H9 (cell line): Measurements from ENCODE around the gene HSPB3. TPM values are rescaled to one million over a fixed set of nuclear protein-coding genes. Genes with fewer than 3 reads are reported as not detected.

Experiments used
- DNase-seq: peaks from one replicate; pipeline ENCODE4 v3.0.0-alpha.2; 2017
- H2AFZ ChIP-seq: one replicate; pipeline ENCODE4 v1.6.1; 2013; ENCODE audit warnings: mild to moderate bottlenecking, low read length, control low read depth, moderate library complexity
- H2AK5ac ChIP-seq: 2 replicates; pipeline ENCODE4 v1.6.1; 2013; ENCODE audit warnings: low read length, control low read depth, mixed read lengths; ENCODE audit not compliant: insufficient read length
- H2BK120ac ChIP-seq: one replicate; pipeline ENCODE4 v1.6.1; 2013; ENCODE audit warnings: low read depth, mild to moderate bottlenecking, low read length, control low read depth, inconsistent platforms; ENCODE audit not compliant: poor library complexity, severe bottlenecking
- H2BK12ac ChIP-seq: 2 replicates; pipeline ENCODE4 v1.6.1; 2013; ENCODE audit warnings: low read length, control low read depth, mixed read lengths, low read depth; ENCODE audit not compliant: insufficient read length
- H2BK15ac ChIP-seq: 2 replicates; pipeline ENCODE4 v1.6.1; 2013; ENCODE audit warnings: low read depth, low read length, control low read depth
- H2BK20ac ChIP-seq: one replicate; pipeline ENCODE4 v1.6.1; 2013; ENCODE audit warnings: low read depth, mild to moderate bottlenecking, low read length, control low read depth, inconsistent platforms; ENCODE audit not compliant: poor library complexity, severe bottlenecking
- H2BK5ac ChIP-seq: 2 replicates; pipeline ENCODE4 v1.6.1; 2013; ENCODE audit warnings: low read length, control low read depth, mixed read lengths; ENCODE audit not compliant: insufficient read length
- H3K14ac ChIP-seq: 2 replicates; pipeline ENCODE4 v1.6.1; 2013; ENCODE audit warnings: low read length, control low read depth; ENCODE audit not compliant: insufficient read depth
- H3K18ac ChIP-seq: 2 replicates; pipeline ENCODE4 v1.6.1; 2013; ENCODE audit warnings: low read depth, mild to moderate bottlenecking, mixed read lengths, low read length, control low read depth; ENCODE audit not compliant: insufficient read length
- H3K23ac ChIP-seq: 2 replicates; pipeline ENCODE4 v1.6.1; 2013; ENCODE audit warnings: low read length, control low read depth, mixed read lengths, low read depth; ENCODE audit not compliant: insufficient read length
- H3K23me2 ChIP-seq: 2 replicates; pipeline ENCODE4 v1.6.1; 2013; ENCODE audit warnings: low read depth, mild to moderate bottlenecking, mixed read lengths, low read length, control low read depth; ENCODE audit not compliant: insufficient read length, poor library complexity, severe bottlenecking
- H3K27ac ChIP-seq: 2 replicates; pipeline ENCODE4 v1.5.1; 2013; ENCODE audit warnings: low read length, control low read depth, mixed read lengths, low read depth; ENCODE audit not compliant: insufficient read length
- H3K27me3 ChIP-seq: 2 replicates; pipeline ENCODE4 v1.6.1; 2013; ENCODE audit warnings: low read length, control low read depth, inconsistent platforms; ENCODE audit not compliant: insufficient read depth
- H3K4ac ChIP-seq: 2 replicates; pipeline ENCODE4 v1.6.1; 2013; ENCODE audit warnings: low read depth, mild to moderate bottlenecking, control low read depth, inconsistent platforms, low read length, moderate library complexity
- H3K4me1 ChIP-seq: 2 replicates; pipeline ENCODE4 v1.6.1; 2013; ENCODE audit warnings: low read length, control low read depth, inconsistent platforms; ENCODE audit not compliant: insufficient read depth
- H3K4me2 ChIP-seq: 2 replicates; pipeline ENCODE4 v1.6.1; 2013; ENCODE audit warnings: low read length, control low read depth, mixed read lengths; ENCODE audit not compliant: insufficient read length, insufficient read depth
- H3K56ac ChIP-seq: 2 replicates; pipeline ENCODE4 v1.6.1; 2013; ENCODE audit warnings: low read depth, mild to moderate bottlenecking, mixed read lengths, low read length, control low read depth; ENCODE audit not compliant: insufficient read length
- H3K79me1 ChIP-seq: 2 replicates; pipeline ENCODE4 v1.6.1; 2013; ENCODE audit warnings: low read depth, mild to moderate bottlenecking, moderate library complexity, low read length, control low read depth, inconsistent platforms; ENCODE audit not compliant: insufficient read depth, poor library complexity, severe bottlenecking
- H3K79me2 ChIP-seq: 2 replicates; pipeline ENCODE4 v1.6.1; 2013; ENCODE audit warnings: low read length, control low read depth, inconsistent platforms; ENCODE audit not compliant: insufficient read depth
- H3K9ac ChIP-seq: 2 replicates; pipeline ENCODE4 v1.6.1; 2013; ENCODE audit warnings: low read length, control low read depth, mixed read lengths; ENCODE audit not compliant: insufficient read length; ENCODE audit errors: extremely low read depth
- H3K9me3 ChIP-seq: one replicate; pipeline ENCODE4 v1.6.1; 2013; ENCODE audit warnings: low read depth, low read length, inconsistent platforms; ENCODE audit not compliant: control insufficient read depth
- H3T11ph ChIP-seq: one replicate; pipeline ENCODE4 v1.6.1; 2013; ENCODE audit warnings: mild to moderate bottlenecking, low read length, control low read depth, inconsistent platforms
- H4K20me1 ChIP-seq: one replicate; pipeline ENCODE4 v1.6.1; 2013; ENCODE audit not compliant: control insufficient read depth, insufficient read length, insufficient read depth
- H4K5ac ChIP-seq: 2 replicates; pipeline ENCODE4 v1.6.1; 2013; ENCODE audit warnings: low read depth, mild to moderate bottlenecking, mixed read lengths, low read length, control low read depth; ENCODE audit not compliant: insufficient read length
- H4K8ac ChIP-seq: replicated peaks from 2 replicates; pipeline ENCODE4 v1.6.1; 2013; ENCODE audit warnings: low read length, control low read depth, mixed read lengths, low read depth; ENCODE audit not compliant: insufficient read length
- H4K91ac ChIP-seq: 2 replicates; pipeline ENCODE4 v1.6.1; 2013; ENCODE audit warnings: low read depth, mild to moderate bottlenecking, moderate library complexity, mixed read lengths, low read length, control low read depth; ENCODE audit not compliant: insufficient read length
- H3K27ac Mint-ChIP-seq, 3 experiments: 2 replicates in 2 of 3; 3 replicates in 1 of 3; pipeline ENCODE4 v1.8.0; 2020 to 2021; ENCODE audit warnings: mixed read lengths in 3 of 3, mild to moderate bottlenecking in 1 of 3, moderate library complexity in 1 of 3
- H3K27me3 Mint-ChIP-seq: 2 replicates; pipeline ENCODE4 v1.8.0; 2021; ENCODE audit warnings: low read depth, mild to moderate bottlenecking, moderate library complexity, mixed read lengths
- H3K36me3 Mint-ChIP-seq, 3 experiments: 2 replicates in 2 of 3; 3 replicates in 1 of 3; pipeline ENCODE4 v1.8.0; 2020 to 2021; ENCODE audit warnings: low read depth in 3 of 3, mixed read lengths in 3 of 3; ENCODE audit not compliant: insufficient read depth in 1 of 3
- H3K4me1 Mint-ChIP-seq, 2 experiments: 2 replicates each; pipeline ENCODE4 v1.8.0; 2020; ENCODE audit warnings: mixed read lengths in 2 of 2
- H3K4me3 Mint-ChIP-seq, 2 experiments: 2 replicates in 1 of 2; 3 replicates in 1 of 2; pipeline ENCODE4 v1.8.0; 2020 to 2021; ENCODE audit warnings: mild to moderate bottlenecking in 2 of 2, mixed read lengths in 2 of 2, moderate library complexity in 1 of 2
- H3K9me3 Mint-ChIP-seq, 2 experiments: 2 replicates in 1 of 2; 3 replicates in 1 of 2; pipeline ENCODE4 v1.8.0; 2020; ENCODE audit warnings: mild to moderate bottlenecking in 2 of 2, mixed read lengths in 2 of 2, moderate library complexity in 1 of 2
- CTCF ChIP-seq: fragments of 200-600 bp; sonication (generic); conservative IDR thresholded peaks from 3 replicates; pipeline ENCODE4 v1.8.0; 2021; ENCODE audit warnings: antibody characterized with exemption, mild to moderate bottlenecking
- WGBS: extraction: QIAGEN DNeasy Blood & Tissue Kit; methylation state at CpG from one replicate; pipeline ENCODE4 v1.1.7; 2013; ENCODE audit warnings: missing lambda C conversion rate, low lambda C conversion rate, mixed read lengths; ENCODE audit not compliant: insufficient read length; ENCODE audit errors: extremely low coverage; 5-methylcytosine and 5-hydroxymethylcytosine counted together
- total RNA-seq: library from RNA; stranded (reverse); gene quantifications from 2 replicates; pipeline ENCODE4 v1.2.1, GENCODE V29; 2021

Gene HSPB3
- total RNA-seq, 1 experiment from 2014 or later, result not detected

- H3K36me3 Mint-ChIP-seq, result no peaks in the 10 kb centered on the region
- Histone ChIP-seq H3T11ph (no peak overlapping the region), H4K91ac (no peak overlapping the region), H4K20me1 (no peaks in the 10 kb centered on the region), H3K23me2 (no peaks in the 10 kb centered on the region), H4K5ac (no peak overlapping the region), H4K8ac (no peak overlapping the region), H3K27ac (no peak overlapping the region), H3K27me3 (no peaks in the 10 kb centered on the region; the same call in 1 of the 2 replicates), H3K9ac (no peak overlapping the region), H3K79me2 (no peaks in the 10 kb centered on the region; the same call in 1 of the 2 replicates), H3K4ac (no peak overlapping the region), H3K14ac (no peak overlapping the region), H2BK120ac (no peak overlapping the region), H2BK12ac (no peak overlapping the region), H3K18ac (no peak overlapping the region), H2BK20ac (no peak overlapping the region), H3K9me3 (no peaks in the 10 kb centered on the region), H2AK5ac (no peak overlapping the region), H2BK5ac (no peak overlapping the region), H3K23ac (no peak overlapping the region), H2AFZ (no peak overlapping the region), H3K4me2 (no peak overlapping the region), H3K4me1 (no peaks in the 10 kb centered on the region), H2BK15ac (no peak overlapping the region), H3K79me1 (no peaks in the 10 kb centered on the region), H3K56ac (no peak overlapping the region)
- no peak overlapping the region for H3K4me3 Mint-ChIP-seq
- DNase-seq, result no peak
- H3K4me1 Mint-ChIP-seq, result no peaks in the 10 kb centered on the region
- no peaks in the 10 kb centered on the region for H3K27me3 Mint-ChIP-seq
- WGBS, result no CpG with 5 or more reads among the region's 3 CpGs
- no peak for TF ChIP-seq CTCF
- H3K27ac Mint-ChIP-seq, result no peak overlapping the region
- no peaks in the 10 kb centered on the region for H3K9me3 Mint-ChIP-seq
These were observed 15.9 kb downstream of the HSPB3 start for GRCh38 chr5:54471398-54471797.
